ENCODE results near the gene ITGA8. TPM values are rescaled to one million over a fixed set of nuclear protein-coding genes. Genes with fewer than 3 reads are reported as not detected.

ITGA8 gene
- total RNA-seq, 1 experiment from 2014 or later = 0.02 TPM

- H4K20me1 ChIP-seq (ENCODE audit: insufficient read depth) = no peaks in the 10 kb centered on the region
- H3K79me2 ChIP-seq (ENCODE audit: insufficient read depth, low read length) = no peaks in the 10 kb centered on the region
- TF ChIP-seq CEBPB (IDR thresholded peaks at IDR 0.05; ENCODE audit: low read depth) (no peak), SIN3A (IDR thresholded peaks at IDR 0.05; ENCODE audit: low read depth) (no peak), YY1 (IDR thresholded peaks at IDR 0.05; ENCODE audit: extremely low read depth, insufficient replicate concordance, low read depth, low read length) (no peak)
- H3K4me2 ChIP-seq (ENCODE audit: low read length) = no peak overlapping the region
- ChIA-PET RAD21 (ENCODE audit: low non-redundant PET in 1 of 2, low total read pairs in 2 of 2, uncharacterized antibody in 2 of 2, unreplicated experiment in 2 of 2) (no interaction called here), POLR2A (no interaction called here), CTCF (no interaction called here)
- H3K4me3 ChIP-seq (replicated peaks in 1 of 2; ENCODE audit: low read depth in 1 of 2, low read length in 2 of 2) = no peak overlapping the region
- no peaks in the 10 kb centered on the region for H3K4me1 ChIP-seq (ENCODE audit: control insufficient read depth in 1 of 2, insufficient read depth in 2 of 2, low read length in 2 of 2)
- BruUV-seq (replicated peaks) = no TSS peak
- no peak overlapping the region for H3K27ac ChIP-seq (ENCODE audit: low read depth, low read length)
- H3K9me2 ChIP-seq (ENCODE audit: insufficient read depth) = no peaks in the 10 kb centered on the region
- H3K9ac ChIP-seq (ENCODE audit: low read length) = no peak overlapping the region
- DNase-seq (ENCODE audit: low read depth, low spot score) = no peak
- intact Hi-C loops (cut with micrococcal nuclease) = no loop called here
- H3K27me3 ChIP-seq (ENCODE audit: insufficient read depth, low read length) = peaks cover 49% of the 10 kb centered on the region
- H2AFZ ChIP-seq (ENCODE audit: low read depth, low read length, poor library complexity, severe bottlenecking) = no peak overlapping the region
- H3K36me3 ChIP-seq (ENCODE audit: control insufficient read depth in 1 of 2, insufficient read depth in 2 of 2, low read length in 2 of 2) = no peaks in the 10 kb centered on the region
- ATAC-seq = no peak
- H3K9me3 ChIP-seq (ENCODE audit: control insufficient read depth in 1 of 2, insufficient read depth in 1 of 2, low read depth in 1 of 2, low read length in 2 of 2) = no peaks in the 10 kb centered on the region
These were observed 208.8 kb downstream of the ITGA8 start for GRCh38 chr10:15510963-15511362.

GRCh38 chr10:15505329-15505728 is 214.4 kb downstream of the ITGA8 start:
- DNase-seq (ENCODE audit: low read depth, low spot score) (no peak), ATAC-seq (no peak)
- no peaks in the 10 kb centered on the region for H3K79me2 ChIP-seq (ENCODE audit: insufficient read depth, low read length)
- POLR2A ChIA-PET = no interaction called here
- no TSS peak for BruUV-seq (replicated peaks)
- RAD21 ChIA-PET (ENCODE audit: low non-redundant PET in 1 of 2, low total read pairs in 2 of 2, uncharacterized antibody in 2 of 2, unreplicated experiment in 2 of 2) = no interaction called here
- H3K27ac ChIP-seq (ENCODE audit: low read depth, low read length) = no peak overlapping the region
- CTCF ChIA-PET = no interaction called here
- H3K36me3 ChIP-seq (ENCODE audit: control insufficient read depth in 1 of 2, insufficient read depth in 2 of 2, low read length in 2 of 2) = no peaks in the 10 kb centered on the region
- H3K4me2 ChIP-seq (ENCODE audit: low read length) = no peak overlapping the region
- H2AFZ ChIP-seq (ENCODE audit: low read depth, low read length, poor library complexity, severe bottlenecking) = no peak overlapping the region
- H4K20me1 ChIP-seq (ENCODE audit: insufficient read depth) = no peaks in the 10 kb centered on the region
- H3K9ac ChIP-seq (ENCODE audit: low read length) = no peak overlapping the region
- H3K9me3 ChIP-seq (ENCODE audit: control insufficient read depth in 1 of 2, insufficient read depth in 1 of 2, low read depth in 1 of 2, low read length in 2 of 2) = no peaks in the 10 kb centered on the region
- no peak overlapping the region for H3K4me3 ChIP-seq (replicated peaks in 1 of 2; ENCODE audit: low read depth in 1 of 2, low read length in 2 of 2)
- H3K9me2 ChIP-seq (ENCODE audit: insufficient read depth) = no peaks in the 10 kb centered on the region
- TF ChIP-seq SIN3A (IDR thresholded peaks at IDR 0.05; ENCODE audit: low read depth) (no peak), EGR1 (IDR thresholded peaks at IDR 0.05; ENCODE audit: low read depth) (no peak), CTCF (IDR thresholded peaks at IDR 0.05 in 2 of 3, conservative IDR thresholded peaks at IDR 0.05 in 1 of 3; ENCODE audit: borderline replicate concordance in 1 of 3, insufficient read depth in 1 of 3, low read depth in 2 of 3, low read length in 2 of 3) (no peak), TCF7L2 (IDR thresholded peaks at IDR 0.05; ENCODE audit: borderline replicate concordance, extremely low read depth, insufficient read depth, insufficient read length) (no peak), EZH2 (IDR thresholded peaks at IDR 0.05) (no peak), ELF1 (IDR thresholded peaks at IDR 0.05; ENCODE audit: borderline replicate concordance, low read depth) (no peak)
- H3K27me3 ChIP-seq (ENCODE audit: insufficient read depth, low read length) = peaks cover 62% of the 10 kb centered on the region
- no peaks in the 10 kb centered on the region for H3K4me1 ChIP-seq (ENCODE audit: control insufficient read depth in 1 of 2, insufficient read depth in 2 of 2, low read length in 2 of 2)
- intact Hi-C loops (cut with micrococcal nuclease) = no loop called here
